Prostate gland (tissue), 2 donors: ENCODE measurements around the gene ADAMTSL2.

Source experiments
- POLR2A ChIP-seq: fragments of 450-650 bp; IDR thresholded peaks from one replicate; pipeline ENCODE4 v1.6.1; 2016; ENCODE audit warnings: antibody characterized with exemption, mild to moderate bottlenecking
- TF ChIP-seq, protein P1 (sequence below), 4 experiments: fragments of 200-600 bp in 2 of 4; fragments of 450-650 bp in 2 of 4; sonication (generic) in 2 of 4; IDR thresholded peaks; 1 replicate in 3 of 4; 2 replicates in 1 of 4; pipeline ENCODE4 v1.5.1; 2016 to 2019; ENCODE audit warnings: antibody characterized with exemption in 4 of 4, mild to moderate bottlenecking in 2 of 4, moderate library complexity in 2 of 4

DNA sequence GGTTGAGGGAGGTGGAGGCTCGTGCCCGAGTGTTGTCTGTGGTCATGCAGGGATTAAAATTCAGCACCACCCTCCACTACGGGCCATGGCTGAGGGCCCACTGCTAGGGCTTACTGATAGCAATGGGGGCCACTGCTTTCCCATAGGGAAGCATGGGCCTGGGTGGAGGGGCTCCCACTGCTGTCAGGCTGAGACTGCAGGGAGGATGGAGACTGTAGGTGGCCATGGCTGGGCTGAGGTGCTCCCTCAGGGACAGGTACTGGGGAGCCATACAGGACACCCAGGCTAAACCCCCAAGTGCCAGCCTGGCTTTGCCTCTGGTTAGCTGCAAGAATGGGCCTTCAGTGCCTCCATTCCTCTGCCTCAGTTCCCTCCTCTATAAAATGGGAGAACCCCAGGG is 48.6 kb downstream of the ADAMTSL2 start:
- TF ChIP-seq, protein P1, sequence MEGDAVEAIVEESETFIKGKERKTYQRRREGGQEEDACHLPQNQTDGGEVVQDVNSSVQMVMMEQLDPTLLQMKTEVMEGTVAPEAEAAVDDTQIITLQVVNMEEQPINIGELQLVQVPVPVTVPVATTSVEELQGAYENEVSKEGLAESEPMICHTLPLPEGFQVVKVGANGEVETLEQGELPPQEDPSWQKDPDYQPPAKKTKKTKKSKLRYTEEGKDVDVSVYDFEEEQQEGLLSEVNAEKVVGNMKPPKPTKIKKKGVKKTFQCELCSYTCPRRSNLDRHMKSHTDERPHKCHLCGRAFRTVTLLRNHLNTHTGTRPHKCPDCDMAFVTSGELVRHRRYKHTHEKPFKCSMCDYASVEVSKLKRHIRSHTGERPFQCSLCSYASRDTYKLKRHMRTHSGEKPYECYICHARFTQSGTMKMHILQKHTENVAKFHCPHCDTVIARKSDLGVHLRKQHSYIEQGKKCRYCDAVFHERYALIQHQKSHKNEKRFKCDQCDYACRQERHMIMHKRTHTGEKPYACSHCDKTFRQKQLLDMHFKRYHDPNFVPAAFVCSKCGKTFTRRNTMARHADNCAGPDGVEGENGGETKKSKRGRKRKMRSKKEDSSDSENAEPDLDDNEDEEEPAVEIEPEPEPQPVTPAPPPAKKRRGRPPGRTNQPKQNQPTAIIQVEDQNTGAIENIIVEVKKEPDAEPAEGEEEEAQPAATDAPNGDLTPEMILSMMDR (IDR thresholded peaks at IDR 0.05), result no peak
- no peak for TF ChIP-seq POLR2A
